Pons (tissue), 1 donor: ENCODE data around the gene SLC6A20.

Experiments
- DNase-seq: peaks from one replicate; pipeline ENCODE4 v3.0.0-alpha.2; 2016; ENCODE audit warnings: low spot score

Gene SLC6A20

DNA sequence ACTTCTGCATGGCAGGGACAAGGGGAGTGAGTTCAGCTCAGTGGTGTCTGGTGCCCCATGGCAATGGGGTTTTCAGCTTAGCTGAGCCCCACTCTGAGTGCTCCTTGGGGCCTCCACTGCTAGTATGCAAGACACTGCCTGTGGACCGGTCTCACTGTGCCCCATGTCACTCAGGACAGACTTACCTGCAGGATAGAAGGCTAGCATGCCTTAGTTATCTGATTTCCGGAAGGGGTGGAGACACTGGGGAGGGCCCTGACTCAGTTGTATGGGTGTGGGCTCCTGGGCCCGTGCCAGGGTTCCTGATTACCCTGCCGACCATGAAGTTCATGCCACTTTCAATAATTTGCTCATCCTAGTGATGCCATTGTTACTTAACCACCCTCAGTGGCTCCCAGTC is 4.3 kb upstream of the SLC6A20 start:
- no peak for DNase-seq

GRCh38 chr3:45799586-45799985 is 3.2 kb upstream of the SLC6A20 start:
- DNase-seq = no peak

DNA sequence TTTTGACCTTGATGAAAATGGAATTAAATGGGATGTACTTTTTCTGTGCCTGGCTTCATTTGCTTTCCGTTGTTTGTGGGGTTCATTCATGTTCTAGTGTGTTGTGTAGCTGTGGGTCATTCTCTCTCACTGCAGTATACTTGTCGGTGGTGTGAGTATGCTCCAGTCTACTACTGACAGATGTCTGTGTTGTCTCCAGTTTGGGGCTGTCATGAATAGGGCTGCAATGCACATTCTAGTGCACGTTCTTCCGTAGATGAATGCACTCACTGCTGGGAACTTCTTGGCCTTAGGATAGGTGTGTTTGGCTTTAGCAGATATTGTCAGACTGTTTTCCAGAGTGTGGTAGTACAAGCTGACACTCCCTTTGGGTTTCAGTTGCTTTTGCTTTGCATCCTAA is 1.7 kb upstream of the SLC6A20 start:
- DNase-seq = no peak

DNA sequence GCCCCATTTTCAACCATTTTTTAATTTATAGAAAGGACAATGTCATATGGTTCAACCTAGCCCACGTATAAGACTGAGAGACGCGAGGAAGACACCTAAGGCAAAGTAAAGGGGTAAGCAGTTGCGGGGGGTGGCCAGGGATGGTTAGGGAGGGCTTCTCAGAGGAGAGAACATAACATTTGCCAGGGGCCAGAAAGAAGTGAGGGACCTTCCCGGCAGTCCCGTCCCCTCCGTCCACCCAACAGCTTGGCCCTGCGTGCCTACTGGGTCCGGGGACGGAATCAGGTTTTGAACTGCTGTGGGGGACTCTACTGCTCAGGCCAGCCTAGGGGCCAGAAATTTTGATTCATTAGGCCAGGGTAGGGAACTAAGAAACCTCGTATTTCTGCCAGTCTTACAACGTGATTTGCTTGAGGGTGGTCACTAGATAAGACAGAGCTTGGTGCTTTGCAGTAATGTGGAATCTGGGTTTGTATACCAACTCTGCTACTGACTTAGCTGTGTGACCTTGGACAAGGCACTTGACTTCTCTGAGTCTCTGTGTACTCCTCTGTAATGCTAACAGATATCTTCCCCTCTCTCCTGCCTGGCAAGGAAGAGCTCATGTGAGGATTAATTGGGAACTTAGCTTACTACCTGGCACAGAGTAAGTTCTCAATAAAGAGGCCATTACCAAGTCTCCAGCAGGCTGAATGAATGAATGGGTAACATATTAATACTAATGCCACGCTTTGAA is 734 bp upstream of the SLC6A20 start:
- DNase-seq = no peak

- DNase-seq = no peak
Observed at GRCh38 chr3:45795509-45795881, 841 bp downstream of the SLC6A20 start.

DNA sequence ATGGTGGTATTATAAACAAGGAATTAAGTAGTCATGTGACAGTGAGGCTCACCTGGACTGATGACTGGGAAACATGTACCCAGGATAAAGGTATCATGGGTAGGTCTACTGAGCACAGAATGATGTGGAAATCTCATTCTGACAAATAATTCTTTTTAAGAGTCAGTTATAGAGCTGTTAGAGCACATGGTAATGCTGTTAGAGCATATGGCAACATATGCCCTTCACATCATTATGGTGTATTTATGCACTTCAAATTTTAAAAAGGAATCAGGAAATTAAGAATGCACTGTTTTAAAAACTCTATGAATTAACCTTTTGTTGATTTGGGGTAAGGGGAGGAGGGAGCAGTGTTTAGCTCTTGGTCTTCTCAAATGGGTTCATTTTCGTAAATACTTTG is 1.7 kb downstream of the SLC6A20 start:
- no peak for DNase-seq

GRCh38 chr3:45794177-45794560 is 2.2 kb downstream of the SLC6A20 start:
- DNase-seq = no peak

DNA sequence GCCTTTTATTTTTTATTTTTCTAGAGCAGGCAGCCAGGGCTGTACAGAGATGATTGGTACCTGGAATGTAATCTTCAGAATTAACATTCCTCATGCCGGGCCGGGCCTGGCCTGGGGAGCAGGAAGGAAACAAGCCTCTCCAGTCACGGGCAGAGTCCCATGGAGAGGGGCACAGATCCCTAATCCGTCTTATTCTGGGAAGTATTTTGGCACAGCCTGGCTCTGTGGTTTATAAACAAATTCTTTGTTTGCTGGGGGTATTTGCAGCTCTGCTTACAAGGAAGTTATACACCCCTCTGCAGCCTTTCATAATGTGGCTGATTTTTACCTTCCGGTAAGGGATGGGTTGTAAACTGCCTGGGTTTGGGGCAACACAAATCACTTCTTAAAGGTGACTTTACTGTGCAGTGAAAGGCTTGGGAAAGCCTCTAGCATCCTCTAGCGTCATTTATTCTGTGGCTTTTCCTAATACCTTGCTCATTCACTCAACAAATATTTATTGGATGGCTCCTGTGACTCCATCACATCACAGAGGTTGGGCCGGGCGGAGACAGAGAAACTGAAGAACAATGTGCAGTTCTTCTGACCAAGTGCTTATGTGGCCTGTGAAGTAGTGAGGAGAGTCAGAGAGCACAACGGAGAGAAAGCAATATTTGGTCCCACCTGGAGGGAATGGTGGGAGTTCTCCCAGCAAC is 2.7 kb downstream of the SLC6A20 start:
- no peak for DNase-seq

DNA sequence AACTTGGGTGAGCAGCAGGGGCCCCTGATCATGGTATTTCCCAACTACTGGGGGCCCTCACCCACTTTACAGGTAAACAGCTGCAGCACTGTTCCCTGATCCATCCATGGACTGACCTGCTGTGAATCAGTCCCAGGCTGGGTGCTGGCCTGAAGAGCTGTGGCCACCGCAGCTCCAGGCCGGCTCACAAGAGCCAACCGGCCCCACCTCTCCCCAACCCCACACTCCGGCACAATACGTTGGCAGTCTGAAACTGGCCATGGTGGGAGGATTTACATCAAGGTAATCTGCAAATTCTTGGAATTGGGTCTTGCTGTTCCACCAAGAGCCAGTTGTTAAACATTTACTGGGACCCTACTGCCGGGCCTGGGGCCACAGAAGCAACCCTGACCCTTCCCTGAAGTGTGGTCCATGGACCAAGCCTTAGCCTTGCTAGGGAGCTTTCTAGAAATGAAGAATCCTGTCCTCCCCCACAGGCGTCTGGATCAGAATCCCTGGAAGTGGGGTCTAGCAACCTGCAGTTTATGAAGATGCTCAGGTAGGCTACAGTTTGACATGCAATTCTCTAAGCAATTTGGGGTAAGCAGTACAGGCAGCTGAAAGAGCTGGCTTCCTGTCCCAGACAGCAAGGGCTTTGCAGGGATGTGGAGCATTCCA is 3.7 kb downstream of the SLC6A20 start:
- DNase-seq = no peak

DNA sequence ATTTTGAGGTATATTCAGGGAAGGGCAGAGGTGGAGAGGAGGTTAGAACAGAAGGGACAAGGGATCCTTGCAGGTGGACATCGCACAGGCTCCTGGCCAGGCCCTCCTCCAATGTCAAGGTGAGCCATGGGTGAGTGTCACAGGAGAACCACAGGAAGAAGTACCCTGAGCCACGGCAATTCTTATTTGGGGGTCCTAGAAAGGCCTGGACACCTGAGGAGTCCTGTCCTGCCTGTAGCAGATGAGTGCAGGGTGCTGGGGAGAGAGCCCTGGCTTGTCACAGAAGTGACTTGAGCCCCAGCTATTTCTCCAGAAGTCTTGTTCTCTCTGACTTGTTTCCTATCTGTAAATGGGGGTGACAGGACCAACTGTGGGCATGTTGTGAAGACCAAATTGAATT is 4.3 kb downstream of the SLC6A20 start:
- no peak for DNase-seq

GRCh38 chr3:45790596-45790995 is 5.7 kb downstream of the SLC6A20 start:
- no peak for DNase-seq

GRCh38 chr3:45789235-45789812 is 7.0 kb downstream of the SLC6A20 start:
- DNase-seq = no peak

- no peak for DNase-seq
Observed at GRCh38 chr3:45787551-45787950, 8.8 kb downstream of the SLC6A20 start.

GRCh38 chr3:45786801-45787495 is 9.4 kb downstream of the SLC6A20 start:
- DNase-seq = no peak

DNA sequence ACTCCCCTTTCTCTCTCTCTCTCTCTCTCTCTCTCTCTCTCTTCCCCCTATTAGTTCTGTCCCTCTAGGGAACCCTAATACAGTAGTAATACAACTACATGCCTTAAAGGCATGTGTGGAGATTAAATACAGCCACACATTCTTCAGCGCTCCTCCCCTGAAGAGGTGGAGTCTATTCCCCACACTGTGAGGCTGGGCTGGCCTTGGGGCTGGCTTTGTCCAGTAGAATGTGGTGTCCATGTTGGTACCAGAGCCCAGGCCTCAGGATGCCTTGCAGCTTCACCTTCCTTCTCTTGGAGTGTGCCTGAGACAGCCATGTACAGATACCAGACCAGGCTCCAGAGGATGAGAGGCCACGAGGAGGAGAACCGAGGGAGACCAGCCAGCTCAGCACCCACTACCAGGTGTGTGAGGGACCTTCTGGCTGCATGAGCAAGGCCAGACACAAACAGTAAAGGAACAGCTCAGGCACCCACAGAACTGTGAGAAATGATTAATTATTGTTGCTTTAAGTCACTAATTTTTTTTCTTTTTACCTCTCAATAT is 10.7 kb downstream of the SLC6A20 start:
- DNase-seq = no peak

DNA sequence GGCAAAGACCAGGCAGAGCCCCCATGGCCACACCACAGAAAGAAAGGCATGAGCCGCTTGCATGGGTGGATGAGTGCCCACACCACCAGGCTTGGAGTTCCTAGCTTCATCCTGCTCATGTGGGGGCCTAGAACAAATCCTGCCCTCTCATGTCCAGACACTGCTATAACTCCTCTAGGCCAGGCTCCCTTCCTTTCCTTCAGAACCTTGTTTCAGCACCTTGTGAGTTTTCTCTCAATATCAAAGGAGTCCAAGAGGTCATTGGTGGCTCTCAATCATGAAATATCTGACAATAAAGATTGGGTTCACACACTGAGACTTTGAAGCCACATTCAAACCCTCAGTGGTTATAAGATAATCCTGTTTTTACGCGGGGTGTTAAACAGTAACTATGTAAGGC is 12.7 kb downstream of the SLC6A20 start:
- DNase-seq = no peak

DNA sequence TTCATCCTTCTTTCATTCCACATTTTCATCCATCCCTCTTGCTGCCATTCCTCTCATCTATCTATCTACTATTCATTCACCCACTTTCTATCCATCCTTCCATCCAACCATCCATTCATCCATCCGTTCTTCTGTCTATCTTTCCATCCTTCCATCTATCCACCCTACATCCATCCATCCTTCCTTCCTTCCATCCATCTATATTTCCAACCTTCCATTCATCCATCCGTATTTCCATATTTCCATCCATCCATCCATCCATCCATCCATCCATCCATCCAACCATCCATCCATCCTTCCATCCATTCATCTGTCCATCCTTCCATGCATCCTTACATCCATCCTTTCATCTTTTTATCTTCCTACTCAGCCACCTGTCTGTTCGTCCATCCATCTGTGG is 14.0 kb downstream of the SLC6A20 start:
- no peak for DNase-seq

- no peak for DNase-seq
Observed at GRCh38 chr3:45781841-45782240, 14.5 kb downstream of the SLC6A20 start.

- DNase-seq = no peak
Observed at GRCh38 chr3:45781271-45781670, 15.1 kb downstream of the SLC6A20 start.

- DNase-seq = no peak
Observed at GRCh38 chr3:45779746-45780735, 16.3 kb downstream of the SLC6A20 start.

- no peak for DNase-seq
Observed at GRCh38 chr3:45778761-45779201, 17.6 kb downstream of the SLC6A20 start.
